ENCODE measurements around the gene C16orf87.

C16orf87 gene

DNA sequence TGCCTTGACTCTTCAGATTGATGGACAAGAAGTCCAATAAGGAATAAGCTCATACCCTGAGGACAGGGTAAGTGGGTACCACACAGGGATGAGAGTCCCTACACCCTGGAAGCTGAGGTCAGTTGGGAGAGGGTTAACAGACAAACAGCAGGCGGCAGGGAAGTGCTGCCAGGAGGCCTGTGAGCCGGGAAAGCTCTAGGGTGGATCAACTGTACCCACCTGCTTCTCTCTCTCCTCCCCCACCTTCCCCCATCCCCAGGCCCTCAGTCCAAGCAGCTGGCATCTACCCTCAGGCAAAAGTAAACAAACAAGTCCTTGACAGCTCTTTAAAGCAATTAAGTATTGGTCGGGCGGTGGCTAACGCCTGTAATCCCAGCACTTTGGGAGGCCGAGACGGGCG is 62.2 kb downstream of the C16orf87 start:
- TF ChIP-seq ARNT (IDR thresholded peaks at IDR 0.05): no peak
- no peak for TF ChIP-seq LEF1 (IDR thresholded peaks at IDR 0.05; ENCODE audit: borderline replicate concordance)
- TF ChIP-seq NFRKB (IDR thresholded peaks at IDR 0.05): no peak
- TF ChIP-seq FOXM1 (IDR thresholded peaks at IDR 0.05; ENCODE audit: borderline replicate concordance): no peak
- TF ChIP-seq BHLHE40 (IDR thresholded peaks at IDR 0.05; ENCODE audit: borderline replicate concordance): no peak
- TF ChIP-seq SUZ12 (IDR thresholded peaks at IDR 0.05): no peak
- ChIA-PET POLR2A (no interaction called here), CTCF (no interaction called here)
- DNase-seq (ENCODE audit: extremely low spot score): no peak

DNA sequence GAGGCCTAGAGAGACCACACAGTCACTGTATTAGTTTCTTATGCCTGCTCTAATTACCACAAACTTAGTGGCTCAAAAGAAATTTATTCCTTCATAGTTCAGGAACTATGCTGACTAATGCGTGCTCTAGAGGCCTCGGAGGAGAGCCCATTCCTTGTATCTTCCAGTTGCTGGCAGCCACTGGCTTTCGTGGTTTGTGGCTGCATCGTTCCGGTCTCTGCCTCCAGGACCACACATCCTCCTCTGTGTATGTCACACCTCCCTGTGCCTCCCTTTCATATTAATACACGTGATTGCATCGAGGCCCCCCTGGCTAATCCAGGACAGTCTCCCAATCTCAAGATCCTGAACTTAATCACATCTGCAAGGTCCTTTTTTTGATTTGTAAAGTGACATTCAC is 65.9 kb downstream of the C16orf87 start:
- DNase-seq (ENCODE audit: extremely low spot score): no peak
- ChIA-PET POLR2A (no interaction called here), CTCF (interaction anchor here (0.6 kb wide), 1 partner anchor 22 kb away, joined by 3 read pairs; no protein-coding TSS in a partner anchor)
- TF ChIP-seq SP1 (IDR thresholded peaks at IDR 0.05) (no peak), FOXM1 (IDR thresholded peaks at IDR 0.05; ENCODE audit: borderline replicate concordance) (no peak), L3MBTL2 (conservative IDR thresholded peaks at IDR 0.05) (no peak), NFRKB (IDR thresholded peaks at IDR 0.05) (no peak), FOXA1 (IDR thresholded peaks at IDR 0.05) (no peak), PKNOX1 (IDR thresholded peaks at IDR 0.05) (no peak), BHLHE40 (IDR thresholded peaks at IDR 0.05; ENCODE audit: borderline replicate concordance) (no peak)

- ChIA-PET CTCF (no interaction called here), POLR2A (interaction anchor here (0.9 kb wide), 1 partner anchor 22 kb away, joined by 3 read pairs; no protein-coding TSS in a partner anchor)
- TF ChIP-seq FOXA1 (IDR thresholded peaks at IDR 0.05) (no peak), CTBP1 (IDR thresholded peaks at IDR 0.05; ENCODE audit: borderline replicate concordance) (no peak), SUZ12 (IDR thresholded peaks at IDR 0.05) (no peak), BHLHE40 (IDR thresholded peaks at IDR 0.05; ENCODE audit: borderline replicate concordance) (no peak), NFRKB (IDR thresholded peaks at IDR 0.05) (no peak), FOXK2 (IDR thresholded peaks at IDR 0.05) (no peak), HDGF (IDR thresholded peaks at IDR 0.05; ENCODE audit: borderline replicate concordance) (no peak), PKNOX1 (IDR thresholded peaks at IDR 0.05) (no peak), LEF1 (IDR thresholded peaks at IDR 0.05; ENCODE audit: borderline replicate concordance) (no peak), L3MBTL2 (conservative IDR thresholded peaks at IDR 0.05) (no peak), ELF4 (IDR thresholded peaks at IDR 0.05) (no peak)
- no peak for DNase-seq (ENCODE audit: extremely low spot score)
Measured at GRCh38 chr16:46763147-46763546, 67.8 kb downstream of the C16orf87 start.

DNA sequence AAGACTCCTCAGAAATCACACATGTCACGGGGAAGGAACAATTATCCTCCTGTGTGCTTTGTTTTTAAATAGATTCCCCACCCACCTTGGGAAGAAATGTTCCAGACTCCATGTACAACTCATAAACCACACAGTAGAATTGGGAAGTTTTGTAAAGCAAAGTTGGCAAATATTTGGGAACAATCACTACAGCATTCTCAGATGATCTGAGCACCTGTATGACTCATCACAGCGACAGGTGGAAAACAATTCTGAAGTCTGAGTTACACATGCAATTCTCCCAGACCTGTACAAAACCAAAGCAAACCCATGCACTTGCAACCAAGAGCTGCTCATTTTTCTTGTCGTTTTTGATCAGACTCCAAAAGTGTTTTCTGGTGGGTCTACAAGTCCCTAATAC is 68.4 kb downstream of the C16orf87 start:
- DNase-seq (ENCODE audit: extremely low spot score): no peak
- CTCF ChIA-PET: no interaction called here
- POLR2A ChIA-PET: no interaction called here
- no peak for TF ChIP-seq FOXA1 (IDR thresholded peaks at IDR 0.05)
- TF ChIP-seq SP1 (IDR thresholded peaks at IDR 0.05): no peak

DNA sequence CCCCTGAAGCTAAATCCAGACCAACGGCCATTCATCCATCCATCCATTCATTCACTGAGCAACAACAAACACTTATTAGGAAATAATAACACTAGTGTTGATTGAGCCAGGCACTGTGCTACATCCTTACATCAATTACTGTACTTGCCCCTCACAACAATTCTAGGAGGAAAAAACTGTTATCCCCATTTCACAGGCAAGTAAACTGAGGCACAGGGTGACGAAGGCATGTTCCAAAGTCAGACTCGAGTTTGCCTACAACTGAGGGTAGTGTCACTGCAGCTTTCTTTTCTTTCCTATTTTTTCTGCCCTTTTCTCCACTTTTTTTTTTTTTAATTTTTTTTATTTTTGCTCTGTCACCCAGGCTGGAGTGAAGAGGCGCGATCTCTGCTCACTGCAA is 71.7 kb downstream of the C16orf87 start:
- TF ChIP-seq SUZ12 (IDR thresholded peaks at IDR 0.05) (no peak), ZNF384 (IDR thresholded peaks at IDR 0.05) (no peak), NFRKB (IDR thresholded peaks at IDR 0.05) (no peak), SP1 (IDR thresholded peaks at IDR 0.05) (no peak), PKNOX1 (IDR thresholded peaks at IDR 0.05) (no peak)
- DNase-seq (ENCODE audit: extremely low spot score): no peak
- ChIA-PET POLR2A (no interaction called here), CTCF (no interaction called here)

- no peak for TF ChIP-seq NFRKB (IDR thresholded peaks at IDR 0.05)
- TF ChIP-seq FOXK2 (IDR thresholded peaks at IDR 0.05): no peak
- TF ChIP-seq PKNOX1 (IDR thresholded peaks at IDR 0.05): no peak
- no peak for TF ChIP-seq SP1 (IDR thresholded peaks at IDR 0.05)
- no peak for TF ChIP-seq ELF4 (IDR thresholded peaks at IDR 0.05)
- TF ChIP-seq FOXM1 (IDR thresholded peaks at IDR 0.05; ENCODE audit: borderline replicate concordance): no peak
- TF ChIP-seq L3MBTL2 (conservative IDR thresholded peaks at IDR 0.05): no peak
- DNase-seq (ENCODE audit: extremely low spot score): no peak
- ChIA-PET POLR2A (no interaction called here), CTCF (no interaction called here)
Measured at GRCh38 chr16:46757339-46758050, 73.5 kb downstream of the C16orf87 start.

DNA sequence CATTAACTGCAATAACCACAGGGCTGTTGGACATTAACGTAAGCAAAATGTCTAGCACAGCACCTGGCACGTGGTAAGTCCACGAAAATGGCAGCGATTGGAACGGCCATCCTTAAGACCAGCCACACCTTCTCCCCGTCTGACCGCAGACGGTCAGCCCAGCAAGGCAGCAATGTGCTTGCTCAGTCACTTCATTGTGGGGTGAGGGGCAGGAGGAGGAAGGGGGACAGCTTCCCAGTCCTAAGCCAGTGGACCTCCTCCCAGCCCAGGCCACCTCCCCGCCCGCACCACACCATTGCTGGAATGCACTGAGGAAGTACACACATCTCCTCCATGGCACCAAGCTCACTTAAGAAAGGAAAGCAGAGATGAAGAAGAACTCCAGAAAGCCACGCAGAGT is 74.2 kb downstream of the C16orf87 start:
- no peak for TF ChIP-seq BHLHE40 (IDR thresholded peaks at IDR 0.05; ENCODE audit: borderline replicate concordance)
- TF ChIP-seq FOXM1 (IDR thresholded peaks at IDR 0.05; ENCODE audit: borderline replicate concordance): no peak
- TF ChIP-seq PKNOX1 (IDR thresholded peaks at IDR 0.05): no peak
- no peak for TF ChIP-seq TARDBP (IDR thresholded peaks at IDR 0.05)
- TF ChIP-seq FOXA1 (IDR thresholded peaks at IDR 0.05): no peak
- no peak for TF ChIP-seq FOXK2 (IDR thresholded peaks at IDR 0.05)
- TF ChIP-seq NFRKB (IDR thresholded peaks at IDR 0.05): no peak
- TF ChIP-seq ZNF384 (IDR thresholded peaks at IDR 0.05): no peak
- no peak for TF ChIP-seq HDGF (IDR thresholded peaks at IDR 0.05; ENCODE audit: borderline replicate concordance)
- no peak for TF ChIP-seq LEF1 (IDR thresholded peaks at IDR 0.05; ENCODE audit: borderline replicate concordance)
- no peak for TF ChIP-seq CTBP1 (IDR thresholded peaks at IDR 0.05; ENCODE audit: borderline replicate concordance)
- DNase-seq (ENCODE audit: extremely low spot score): no peak
- ChIA-PET POLR2A (no interaction called here), CTCF (no interaction called here)
